Neuron (in vitro differentiated cells): ENCODE measurements around the gene UGT1A3.

Source experiments
- H2AFZ ChIP-seq: one replicate; pipeline ENCODE4 v1.6.1; 2013; ENCODE audit warnings: low read depth, mild to moderate bottlenecking, inconsistent platforms, low read length, moderate library complexity
- H3K27me3 ChIP-seq: one replicate; pipeline ENCODE4 v1.6.1; 2013; ENCODE audit warnings: low read length; ENCODE audit not compliant: insufficient read depth
- H3K36me3 ChIP-seq: one replicate; pipeline ENCODE4 v1.6.1; 2013; ENCODE audit warnings: low read length; ENCODE audit not compliant: insufficient read depth
- H3K4me1 ChIP-seq: one replicate; pipeline ENCODE4 v1.6.1; 2013; ENCODE audit warnings: low read length; ENCODE audit not compliant: insufficient read depth
- H3K4me3 ChIP-seq: 2 replicates; pipeline ENCODE4 v1.5.1; 2013; ENCODE audit warnings: mild to moderate bottlenecking, low read length, moderate library complexity
- H3K9me3 ChIP-seq: one replicate; pipeline ENCODE4 v1.6.1; 2013; ENCODE audit warnings: low read length

The UGT1A3 gene

DNA sequence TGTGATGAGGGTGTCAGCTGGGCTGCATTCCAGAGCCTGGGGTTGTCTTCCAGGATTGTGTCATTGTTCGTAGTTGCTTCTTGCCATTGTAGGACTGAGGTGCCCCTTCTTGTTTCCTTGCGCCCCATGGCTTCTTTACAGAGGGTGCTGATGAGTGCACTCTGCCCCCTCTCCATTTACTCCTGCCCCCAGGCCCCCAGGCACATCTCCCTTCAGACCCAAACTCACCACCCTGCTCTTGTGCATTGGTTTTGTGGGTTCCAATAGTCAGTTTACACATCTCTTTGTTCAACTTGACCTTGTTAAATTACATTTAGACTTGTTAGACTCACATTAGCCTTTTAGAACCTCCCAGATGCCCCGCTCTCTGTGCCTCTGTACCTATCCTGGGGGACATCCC is 92.4 kb downstream of the UGT1A3 start:
- Histone ChIP-seq H3K4me1 (no peaks in the 10 kb centered on the region), H3K4me3 (no peak overlapping the region), H3K9me3 (no peaks in the 10 kb centered on the region), H2AFZ (no peak overlapping the region), H3K36me3 (no peaks in the 10 kb centered on the region), H3K27me3 (no peaks in the 10 kb centered on the region)

DNA sequence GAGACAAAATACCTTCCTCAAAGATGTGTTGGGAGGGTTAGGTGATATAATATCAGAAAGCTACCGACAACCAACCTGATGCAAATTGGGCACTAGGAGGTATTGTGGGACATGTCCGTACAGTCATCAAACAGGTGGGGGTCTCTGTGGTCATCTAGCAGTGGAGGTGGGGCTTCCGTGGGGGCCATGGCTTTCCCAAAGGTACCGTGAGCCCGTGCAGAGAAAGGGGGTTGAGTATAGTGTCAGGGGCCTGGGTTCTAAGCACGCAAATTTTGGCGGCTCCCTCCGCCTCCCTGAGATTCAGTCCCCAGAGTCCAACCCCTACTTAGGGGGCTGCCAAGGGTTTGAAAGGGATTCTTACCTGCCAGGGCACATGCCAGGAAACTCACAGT is 92.9 kb downstream of the UGT1A3 start:
- no peak overlapping the region for H2AFZ ChIP-seq
- H3K36me3 ChIP-seq = no peaks in the 10 kb centered on the region
- no peaks in the 10 kb centered on the region for H3K4me1 ChIP-seq
- H3K4me3 ChIP-seq = no peak overlapping the region
- H3K27me3 ChIP-seq = no peaks in the 10 kb centered on the region
- H3K9me3 ChIP-seq = no peaks in the 10 kb centered on the region

DNA sequence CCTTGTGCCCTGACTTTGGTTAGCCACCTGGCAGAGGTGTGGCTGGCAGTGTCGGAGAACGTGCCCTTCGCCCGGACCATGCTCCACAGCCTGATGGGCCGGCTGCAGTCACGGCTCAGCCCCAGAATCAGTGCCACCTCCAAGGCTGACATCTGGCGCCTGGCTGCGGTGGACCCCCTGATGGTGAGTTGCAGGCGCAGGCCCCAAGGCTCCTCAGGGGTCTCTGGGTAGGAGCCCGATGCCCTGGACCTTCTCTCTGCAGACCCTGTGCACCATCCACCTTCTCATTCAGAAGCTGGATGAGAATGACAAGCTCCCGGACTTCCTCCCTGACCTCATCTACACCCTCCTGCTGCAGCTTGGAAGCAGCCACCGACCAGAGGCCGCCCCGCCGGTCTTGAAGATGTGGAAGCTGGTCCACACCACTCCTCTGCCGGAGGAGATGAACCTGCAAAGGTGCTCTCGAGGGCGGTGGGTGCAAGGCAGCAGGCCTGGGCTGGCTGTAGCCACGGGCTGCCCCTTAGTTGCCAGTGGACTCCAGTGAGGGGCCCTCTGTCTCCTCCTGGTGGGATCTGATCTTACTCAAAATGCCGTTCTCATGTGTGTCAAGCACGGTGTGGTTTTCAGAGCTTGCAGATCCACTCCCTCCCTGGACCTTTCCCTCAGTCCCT is 93.4 kb downstream of the UGT1A3 start:
- no peak overlapping the region for H3K4me3 ChIP-seq

More for the DNA sequence above, 93.4 kb downstream of the UGT1A3 start:
- Histone ChIP-seq H3K9me3 (no peaks in the 10 kb centered on the region), H3K27me3 (no peaks in the 10 kb centered on the region), H3K4me1 (no peaks in the 10 kb centered on the region), H2AFZ (no peak overlapping the region), H3K36me3 (no peaks in the 10 kb centered on the region)
